CD8-positive, alpha-beta memory T cell (primary cell): ENCODE results near the gene S100A8. TPM values are rescaled to one million over a fixed set of nuclear protein-coding genes. Genes with fewer than 3 reads are reported as not detected.
A peak's percentile ranks its signal among the peaks of the same experiment; 100 is the strongest.

ENCODE experiments used
- CTCF ChIA-PET: fragments of 350-600 bp; sonication (Branson Sonifier 250); formaldehyde crosslinking; loops from one replicate; lab custom pipeline; 2021; ENCODE audit warnings: antibody characterized with exemption; lab: Charles Lee
- POLR2A ChIA-PET: fragments of 350-600 bp; sonication (Branson Sonifier 250); formaldehyde crosslinking; loops from one replicate; lab custom pipeline; 2021; ENCODE audit warnings: antibody characterized with exemption; lab: Charles Lee
- DNase-seq, 5 donors: peaks; one replicate each; pipeline versions ENCODE4 v3.0.0 to v3.0.0-alpha.2; 2020 to 2022; ENCODE audit warnings: mixed read lengths in 1 of 5
- H3K27ac ChIP-seq: one replicate; pipeline ENCODE4 v1.7.0; 2013; ENCODE audit warnings: low read depth, mild to moderate bottlenecking, low read length, moderate library complexity
- H3K27me3 ChIP-seq: 2 replicates; pipeline ENCODE4 v1.7.0; 2013; ENCODE audit warnings: low read length, mild to moderate bottlenecking; ENCODE audit not compliant: insufficient read depth, poor library complexity, severe bottlenecking
- H3K36me3 ChIP-seq: 2 replicates; pipeline ENCODE4 v1.7.0; 2013; ENCODE audit warnings: mild to moderate bottlenecking, low read length, moderate library complexity; ENCODE audit not compliant: insufficient read depth
- H3K4me1 ChIP-seq: 2 replicates; pipeline ENCODE4 v1.7.0; 2013; ENCODE audit warnings: mild to moderate bottlenecking, low read length, moderate library complexity; ENCODE audit not compliant: insufficient read depth
- H3K4me3 ChIP-seq: 2 replicates; pipeline ENCODE4 v1.7.0; 2013; ENCODE audit warnings: mild to moderate bottlenecking, low read length
- H3K9me3 ChIP-seq: 2 replicates; pipeline ENCODE4 v1.7.0; 2013; ENCODE audit warnings: mild to moderate bottlenecking, low read length
- H3K27ac Mint-ChIP-seq, 8 donors: one replicate each; pipeline ENCODE4 v1.8.0; 2020 to 2021; ENCODE audit warnings: mixed read lengths in 8 of 8, mild to moderate bottlenecking in 6 of 8, inconsistent platforms in 3 of 8, moderate library complexity in 3 of 8
- H3K27me3 Mint-ChIP-seq, 2 donors: one replicate each; pipeline ENCODE4 v1.8.0; 2020 to 2021; ENCODE audit warnings: mixed read lengths in 2 of 2, mild to moderate bottlenecking in 1 of 2, moderate library complexity in 1 of 2
- H3K36me3 Mint-ChIP-seq, 3 donors: one replicate each; pipeline ENCODE4 v1.8.0; 2020 to 2021; ENCODE audit warnings: mixed read lengths in 3 of 3, inconsistent platforms in 1 of 3, mild to moderate bottlenecking in 1 of 3
- H3K4me1 Mint-ChIP-seq, 3 donors: one replicate each; pipeline ENCODE4 v1.8.0; 2020 to 2021; ENCODE audit warnings: mixed read lengths in 3 of 3, inconsistent platforms in 1 of 3, mild to moderate bottlenecking in 1 of 3
- H3K4me3 Mint-ChIP-seq, 7 donors: one replicate each; pipeline ENCODE4 v1.8.0; 2020 to 2021; ENCODE audit warnings: mixed read lengths in 7 of 7, mild to moderate bottlenecking in 6 of 7, moderate library complexity in 4 of 7, inconsistent platforms in 2 of 7
- H3K9me3 Mint-ChIP-seq, 5 donors: one replicate each; pipeline ENCODE4 v1.8.0; 2020 to 2022; ENCODE audit warnings: mixed read lengths in 5 of 5, mild to moderate bottlenecking in 3 of 5, moderate library complexity in 2 of 5, inconsistent platforms in 1 of 5
- polyA plus RNA-seq: library from polyadenylated mRNA; unstranded; fragments of 300-500 nt; fragmentation: Illumina TruSeq; gene quantifications from one replicate; pipeline ENCODE4 v1.2.3, GENCODE V29; 2021
- total RNA-seq, 2 experiments: library from RNA; stranded (reverse); gene quantifications; one replicate each; pipeline ENCODE4 v1.2.3, GENCODE V29; 2021

S100A8 gene
- total and polyA plus RNA-seq, 3 experiments from 2014 or later, result not detected

- H3K4me1 Mint-ChIP-seq, result peaks cover 10 to 19% (median 13%) of the 10 kb centered on the region in 3 donors
- CTCF ChIA-PET, result interaction anchor here (1.2 kb wide), 1 partner anchor 9 kb away, joined by 5 read pairs; no protein-coding TSS in a partner anchor
- POLR2A ChIA-PET, result no interaction called here
- DNase-seq, result no peak
- H3K9me3 Mint-ChIP-seq, result no peaks in the 10 kb centered on the region
- H3K27ac Mint-ChIP-seq, result peak overlapping the region in 1 of 8 donors; percentile 41
- peaks cover 15 to 37% of the 10 kb centered on the region in 2 donors for H3K27me3 Mint-ChIP-seq
- H3K4me3 Mint-ChIP-seq, result no peak overlapping the region
- H3K4me3 ChIP-seq, result no peak overlapping the region
- H3K36me3 Mint-ChIP-seq, result no peaks in the 10 kb centered on the region
- H3K4me1 ChIP-seq, result peaks cover 13% of the 10 kb centered on the region
- H3K9me3 ChIP-seq, result no peaks in the 10 kb centered on the region
- H3K27me3 ChIP-seq, result no peaks in the 10 kb centered on the region
- no peak overlapping the region for H3K27ac ChIP-seq
- no peaks in the 10 kb centered on the region for H3K36me3 ChIP-seq
These were observed 29.3 kb downstream of the S100A8 start for GRCh38 chr1:153361480-153362109.

- Histone ChIP-seq H3K27ac (no peak overlapping the region), H3K9me3 (no peaks in the 10 kb centered on the region), H3K27me3 (no peaks in the 10 kb centered on the region), H3K4me3 (no peak overlapping the region), H3K4me1 (peaks cover 13% of the 10 kb centered on the region), H3K36me3 (no peaks in the 10 kb centered on the region)
- peaks cover 15 to 36% of the 10 kb centered on the region in 2 donors for H3K27me3 Mint-ChIP-seq
- DNase-seq, result no peak
- peaks cover 10 to 21% (median 18%) of the 10 kb centered on the region in 3 donors for H3K4me1 Mint-ChIP-seq
- POLR2A ChIA-PET, result no interaction called here
- no peaks in the 10 kb centered on the region for H3K9me3 Mint-ChIP-seq
- CTCF ChIA-PET, result no interaction called here
- H3K4me3 Mint-ChIP-seq, result no peak overlapping the region
- no peaks in the 10 kb centered on the region for H3K36me3 Mint-ChIP-seq
- H3K27ac Mint-ChIP-seq, result no peak overlapping the region
These were observed 30.0 kb downstream of the S100A8 start for GRCh38 chr1:153360592-153361479.

- H3K4me3 ChIP-seq, result no peak overlapping the region
- H3K27me3 Mint-ChIP-seq, result peaks cover 15 to 29% of the 10 kb centered on the region in 2 donors
- no peaks in the 10 kb centered on the region for H3K36me3 Mint-ChIP-seq
- no peak overlapping the region for H3K27ac Mint-ChIP-seq
- no peaks in the 10 kb centered on the region for H3K27me3 ChIP-seq
- peaks cover 13% of the 10 kb centered on the region for H3K4me1 ChIP-seq
- no peaks in the 10 kb centered on the region for H3K36me3 ChIP-seq
- DNase-seq, result no peak
- ChIA-PET POLR2A (no interaction called here), CTCF (no interaction called here)
- H3K27ac ChIP-seq, result no peak overlapping the region
- H3K9me3 ChIP-seq, result no peaks in the 10 kb centered on the region
- H3K4me1 Mint-ChIP-seq, result peaks cover 10 to 21% (median 18%) of the 10 kb centered on the region in 3 donors
- H3K4me3 Mint-ChIP-seq, result no peak overlapping the region
- H3K9me3 Mint-ChIP-seq, result no peaks in the 10 kb centered on the region
These were observed 30.7 kb downstream of the S100A8 start for GRCh38 chr1:153360190-153360589.

- Histone ChIP-seq H3K27me3 (no peaks in the 10 kb centered on the region), H3K9me3 (no peaks in the 10 kb centered on the region), H3K27ac (no peak overlapping the region), H3K4me3 (no peak overlapping the region), H3K36me3 (no peaks in the 10 kb centered on the region), H3K4me1 (peaks cover 13% of the 10 kb centered on the region)
- Mint-ChIP-seq H3K27ac (no peak overlapping the region), H3K4me1 (peaks cover 10 to 21% (median 18%) of the 10 kb centered on the region in 3 donors), H3K9me3 (no peaks in the 10 kb centered on the region), H3K27me3 (peaks cover 11 to 23% of the 10 kb centered on the region in 2 donors), H3K4me3 (no peak overlapping the region), H3K36me3 (no peaks in the 10 kb centered on the region)
- POLR2A ChIA-PET, result no interaction called here
- CTCF ChIA-PET, result no interaction called here
- no peak for DNase-seq
These were observed 31.6 kb downstream of the S100A8 start for GRCh38 chr1:153359241-153359640.

DNA sequence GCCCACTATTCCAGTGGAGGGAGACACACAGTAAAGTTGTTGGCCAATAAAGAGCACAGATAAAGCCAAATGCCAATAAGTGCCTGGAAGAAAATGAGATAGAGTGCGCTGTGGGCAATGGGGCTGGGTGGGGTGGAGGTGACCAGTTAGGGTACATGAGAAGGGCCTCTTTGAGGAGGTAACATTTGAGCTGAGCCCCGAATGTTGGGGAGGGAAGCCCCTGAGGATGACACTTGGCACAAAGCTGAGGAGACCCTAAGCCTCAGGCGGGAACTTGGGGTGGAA is 32.2 kb downstream of the S100A8 start:
- no peaks in the 10 kb centered on the region for H3K9me3 ChIP-seq
- H3K27ac Mint-ChIP-seq, result peak overlapping the region in 1 of 8 donors; percentile 5
- no peak for DNase-seq
- peaks cover 11 to 28% of the 10 kb centered on the region in 2 donors for H3K27me3 Mint-ChIP-seq
- H3K27me3 ChIP-seq, result no peaks in the 10 kb centered on the region
- ChIA-PET POLR2A (no interaction called here), CTCF (interaction anchor here (1.7 kb wide), 1 partner anchor 136 kb away, joined by 4 read pairs; no protein-coding TSS in a partner anchor)
- no peaks in the 10 kb centered on the region for H3K36me3 Mint-ChIP-seq
- peaks cover 10 to 21% (median 18%) of the 10 kb centered on the region in 3 donors for H3K4me1 Mint-ChIP-seq
- H3K36me3 ChIP-seq, result no peaks in the 10 kb centered on the region
- peaks cover 13% of the 10 kb centered on the region for H3K4me1 ChIP-seq
- no peaks in the 10 kb centered on the region for H3K9me3 Mint-ChIP-seq
- no peak overlapping the region for H3K27ac ChIP-seq
- H3K4me3 ChIP-seq, result no peak overlapping the region
- no peak overlapping the region for H3K4me3 Mint-ChIP-seq

- POLR2A ChIA-PET, result no interaction called here
These were observed 32.8 kb downstream of the S100A8 start, which contains the start of gene S100A9 for GRCh38 chr1:153357853-153358690. TSS of gene S100A9 (plus strand) at chr1:153357854. CDS start at chr1:153358284, 430 bp downstream.

DNA sequence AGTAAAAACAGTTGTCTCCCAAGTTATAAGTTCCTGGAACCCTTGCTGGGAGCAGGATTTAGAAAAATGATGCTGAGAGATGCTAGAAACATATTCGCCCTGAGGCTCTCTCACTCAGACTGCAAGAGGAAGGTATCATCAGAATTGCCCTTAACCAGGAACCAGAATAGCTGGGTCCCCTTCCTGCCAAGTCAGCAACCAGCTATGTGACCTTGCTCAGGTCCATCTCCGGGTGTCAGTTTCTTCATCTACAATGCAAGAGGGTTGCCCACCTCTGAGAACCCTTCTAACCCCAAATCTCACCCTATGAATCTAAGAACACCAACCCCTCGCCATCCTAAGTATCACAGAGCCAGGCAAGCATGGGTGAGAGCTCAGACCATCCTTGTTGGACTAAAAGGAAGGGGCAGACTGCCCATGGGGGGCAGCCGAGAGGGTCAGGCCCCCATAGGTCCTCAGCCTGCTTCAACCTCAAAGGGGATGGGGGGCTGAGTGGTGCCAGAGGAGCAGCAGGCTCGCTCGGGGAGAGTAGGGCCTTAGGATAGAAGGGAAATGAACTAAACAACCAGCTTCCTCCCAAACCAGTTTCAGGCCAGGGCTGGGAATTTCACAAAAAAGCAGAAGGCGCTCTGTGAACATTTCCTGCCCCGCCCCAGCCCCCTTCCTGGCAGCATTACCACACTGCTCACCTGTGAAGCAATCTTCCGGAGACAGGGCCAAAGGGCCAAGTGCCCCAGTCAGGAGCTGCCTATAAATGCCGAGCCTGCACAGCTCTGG is 33.6 kb downstream of the S100A8 start:
- Histone ChIP-seq H3K36me3 (no peaks in the 10 kb centered on the region), H3K9me3 (no peaks in the 10 kb centered on the region), H3K4me3 (no peak overlapping the region), H3K4me1 (peaks cover 13% of the 10 kb centered on the region), H3K27ac (no peak overlapping the region), H3K27me3 (no peaks in the 10 kb centered on the region)
- ChIA-PET CTCF (interaction anchor here (1.7 kb wide), 1 partner anchor 138 kb away, joined by 4 read pairs; no protein-coding TSS in a partner anchor), POLR2A (no interaction called here)
- no peak for DNase-seq
- Mint-ChIP-seq H3K27ac (peak overlapping the region in 5 of 8 donors; percentile 21 to 59 (median 45)), H3K27me3 (peaks cover 8 to 27% of the 10 kb centered on the region in 2 donors), H3K9me3 (no peaks in the 10 kb centered on the region), H3K4me1 (peaks cover 10 to 21% (median 18%) of the 10 kb centered on the region in 3 donors), H3K4me3 (no peak overlapping the region), H3K36me3 (no peaks in the 10 kb centered on the region)

More at GRCh38 chr1:153357853-153358690, 32.8 kb downstream of the S100A8 start, which contains the start of gene S100A9:
- no peak within 1 kb of the TSS for H3K4me3 ChIP-seq
- no peaks in the 10 kb centered on the region for H3K36me3 ChIP-seq
- Mint-ChIP-seq H3K36me3 (no peaks in the 10 kb centered on the region), H3K4me3 (peak within 1 kb of the TSS in 3 of 7 donors; percentile 15 to 29 (median 19)), H3K27me3 (peaks cover 7 to 28% of the 10 kb centered on the region in 2 donors), H3K4me1 (peaks cover 10 to 21% (median 18%) of the 10 kb centered on the region in 3 donors), H3K27ac (peak within 1 kb of the TSS in 7 of 8 donors; percentile 4 to 59 (median 43)), H3K9me3 (no peaks in the 10 kb centered on the region)
- CTCF ChIA-PET, result interaction anchor here (1.7 kb wide), 1 partner anchor 137 kb away, joined by 4 read pairs; no protein-coding TSS in a partner anchor
- H3K27ac ChIP-seq, result no peak within 1 kb of the TSS
- peaks cover 13% of the 10 kb centered on the region for H3K4me1 ChIP-seq
- H3K9me3 ChIP-seq, result no peaks in the 10 kb centered on the region
- no peaks in the 10 kb centered on the region for H3K27me3 ChIP-seq
- no peak for DNase-seq
